ENCODE measurements around the gene AFDN.

- TF ChIP-seq TARDBP (IDR thresholded peaks at IDR 0.05), result no peak
- no peak for TF ChIP-seq ZNF384 (IDR thresholded peaks at IDR 0.05)
- no peak for TF ChIP-seq ELF4 (IDR thresholded peaks at IDR 0.05)
- no peak for TF ChIP-seq SUZ12 (IDR thresholded peaks at IDR 0.05)
- TF ChIP-seq ARNT (IDR thresholded peaks at IDR 0.05), result no peak
These were observed 47.4 kb upstream of the AFDN start for GRCh38 chr6:167779129-167779992.
